ENCODE measurements around the gene PXDC1.

Gene PXDC1

GRCh38 chr6:3733321-3733925, 18.1 kb downstream of the PXDC1 start:
- peaks cover 31% of the 10 kb centered on the region for H3K27me3 ChIP-seq
- DNase-seq = no peak
- H3K4me3 ChIP-seq (ENCODE audit: low read depth, low read length) = no peak overlapping the region
- H3K4me1 ChIP-seq = no peaks in the 10 kb centered on the region
- TF ChIP-seq, protein P1, sequence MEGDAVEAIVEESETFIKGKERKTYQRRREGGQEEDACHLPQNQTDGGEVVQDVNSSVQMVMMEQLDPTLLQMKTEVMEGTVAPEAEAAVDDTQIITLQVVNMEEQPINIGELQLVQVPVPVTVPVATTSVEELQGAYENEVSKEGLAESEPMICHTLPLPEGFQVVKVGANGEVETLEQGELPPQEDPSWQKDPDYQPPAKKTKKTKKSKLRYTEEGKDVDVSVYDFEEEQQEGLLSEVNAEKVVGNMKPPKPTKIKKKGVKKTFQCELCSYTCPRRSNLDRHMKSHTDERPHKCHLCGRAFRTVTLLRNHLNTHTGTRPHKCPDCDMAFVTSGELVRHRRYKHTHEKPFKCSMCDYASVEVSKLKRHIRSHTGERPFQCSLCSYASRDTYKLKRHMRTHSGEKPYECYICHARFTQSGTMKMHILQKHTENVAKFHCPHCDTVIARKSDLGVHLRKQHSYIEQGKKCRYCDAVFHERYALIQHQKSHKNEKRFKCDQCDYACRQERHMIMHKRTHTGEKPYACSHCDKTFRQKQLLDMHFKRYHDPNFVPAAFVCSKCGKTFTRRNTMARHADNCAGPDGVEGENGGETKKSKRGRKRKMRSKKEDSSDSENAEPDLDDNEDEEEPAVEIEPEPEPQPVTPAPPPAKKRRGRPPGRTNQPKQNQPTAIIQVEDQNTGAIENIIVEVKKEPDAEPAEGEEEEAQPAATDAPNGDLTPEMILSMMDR (IDR thresholded peaks at IDR 0.05; ENCODE audit: low read depth, low read length) = no peak
- peaks cover 4% of the 10 kb centered on the region; the same call in 1 of the 2 replicates for H3K9me3 ChIP-seq
- no peaks in the 10 kb centered on the region for H3K36me3 ChIP-seq

DNA sequence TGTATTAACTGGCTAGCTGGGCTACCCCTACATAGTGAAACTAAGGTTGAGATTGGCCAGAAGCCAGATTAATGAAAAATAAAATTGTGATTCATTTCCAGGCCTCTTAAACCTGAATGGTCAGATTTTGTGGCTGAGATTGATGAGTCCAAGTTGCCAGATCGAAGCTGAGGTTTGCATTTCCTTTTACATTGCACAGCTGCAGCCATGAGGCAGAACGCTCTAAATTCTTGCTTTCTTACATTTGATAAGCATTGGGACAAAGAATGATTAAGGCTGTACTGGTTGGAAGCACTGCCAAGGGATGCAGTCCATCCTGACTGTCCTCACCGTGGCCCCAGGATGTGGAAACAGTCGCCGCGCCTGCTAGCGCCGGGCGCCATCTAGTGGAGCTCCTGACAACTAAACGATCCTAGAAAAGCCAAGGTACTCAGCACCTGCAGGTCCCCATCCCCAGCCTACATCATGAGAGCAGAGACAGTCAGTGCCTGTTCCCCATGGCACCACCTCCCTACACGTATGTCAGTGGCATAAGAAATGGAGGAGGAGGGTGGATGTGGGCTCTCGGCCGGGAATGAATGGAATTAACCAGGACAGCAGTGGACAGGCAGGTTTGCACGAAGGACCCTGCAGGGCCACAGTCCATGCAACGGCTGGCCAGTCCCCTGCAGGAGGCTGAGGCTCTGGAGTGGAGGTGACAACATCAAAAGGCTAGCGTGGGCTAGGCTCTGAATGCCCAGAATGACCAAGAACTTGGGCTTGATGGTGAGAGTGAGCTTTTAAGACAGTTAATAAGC, 19.0 kb downstream of the PXDC1 start:
- peaks cover 39% of the 10 kb centered on the region for H3K27me3 ChIP-seq
- TF ChIP-seq, protein P1 (IDR thresholded peaks at IDR 0.05; ENCODE audit: low read depth, low read length) = peak; percentile 93
- H3K4me1 ChIP-seq = no peaks in the 10 kb centered on the region
- DNase-seq = peak; percentile 76
- no peaks in the 10 kb centered on the region for H3K36me3 ChIP-seq
- H3K9me3 ChIP-seq = peaks cover 4% of the 10 kb centered on the region; the same call in 1 of the 2 replicates
- H3K4me3 ChIP-seq (ENCODE audit: low read depth, low read length) = no peak overlapping the region

GRCh38 chr6:3731700-3732099, 19.8 kb downstream of the PXDC1 start:
- Histone ChIP-seq H3K4me1 (no peaks in the 10 kb centered on the region), H3K36me3 (no peaks in the 10 kb centered on the region), H3K4me3 (ENCODE audit: low read depth, low read length) (no peak overlapping the region), H3K9me3 (peaks cover 4% of the 10 kb centered on the region; the same call in 1 of the 2 replicates), H3K27me3 (peaks cover 40% of the 10 kb centered on the region)
- TF ChIP-seq, protein P1 (IDR thresholded peaks at IDR 0.05; ENCODE audit: low read depth, low read length) = no peak
- no peak for DNase-seq

DNA sequence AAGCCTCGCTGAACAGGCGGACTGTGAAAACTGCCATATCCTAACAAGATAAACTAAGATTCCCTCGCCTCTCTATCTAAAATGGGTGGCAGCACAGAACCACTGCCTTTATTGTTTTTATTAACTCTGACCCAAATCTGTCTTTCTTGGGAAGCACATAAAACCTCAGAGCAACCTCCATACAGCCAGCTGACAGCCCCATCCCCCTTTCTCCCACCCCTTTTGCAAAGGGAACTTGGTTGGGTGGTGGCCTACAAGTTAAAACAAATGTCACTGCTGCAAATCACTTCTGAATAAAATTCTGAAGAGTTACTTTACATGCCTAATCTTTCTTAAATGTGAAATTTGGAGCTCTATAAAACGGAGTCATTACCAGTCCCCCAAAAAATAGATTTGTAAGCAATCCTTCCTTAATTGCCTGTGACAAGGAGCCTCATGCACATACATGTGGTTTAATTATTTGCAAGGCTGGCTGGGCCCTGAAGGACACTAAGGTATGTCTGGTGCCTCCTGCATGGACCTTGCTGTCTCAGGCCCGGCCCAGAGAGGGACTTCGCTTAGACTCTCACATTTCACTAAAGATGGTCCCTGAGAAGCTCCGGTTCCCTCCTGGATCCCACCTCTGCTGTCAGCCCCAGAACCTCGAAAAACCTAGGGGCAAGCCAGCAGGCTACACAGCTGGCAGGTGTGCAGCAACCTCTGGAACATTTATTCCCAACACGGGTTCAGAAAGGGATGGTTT, 21.7 kb downstream of the PXDC1 start:
- DNase-seq = no peak
- Histone ChIP-seq H3K4me1 (no peaks in the 10 kb centered on the region), H3K27me3 (peaks cover 40% of the 10 kb centered on the region), H3K9me3 (no peaks in the 10 kb centered on the region), H3K36me3 (no peaks in the 10 kb centered on the region), H3K4me3 (ENCODE audit: low read depth, low read length) (no peak overlapping the region)
- TF ChIP-seq, protein P1 (IDR thresholded peaks at IDR 0.05; ENCODE audit: low read depth, low read length) = no peak

DNA sequence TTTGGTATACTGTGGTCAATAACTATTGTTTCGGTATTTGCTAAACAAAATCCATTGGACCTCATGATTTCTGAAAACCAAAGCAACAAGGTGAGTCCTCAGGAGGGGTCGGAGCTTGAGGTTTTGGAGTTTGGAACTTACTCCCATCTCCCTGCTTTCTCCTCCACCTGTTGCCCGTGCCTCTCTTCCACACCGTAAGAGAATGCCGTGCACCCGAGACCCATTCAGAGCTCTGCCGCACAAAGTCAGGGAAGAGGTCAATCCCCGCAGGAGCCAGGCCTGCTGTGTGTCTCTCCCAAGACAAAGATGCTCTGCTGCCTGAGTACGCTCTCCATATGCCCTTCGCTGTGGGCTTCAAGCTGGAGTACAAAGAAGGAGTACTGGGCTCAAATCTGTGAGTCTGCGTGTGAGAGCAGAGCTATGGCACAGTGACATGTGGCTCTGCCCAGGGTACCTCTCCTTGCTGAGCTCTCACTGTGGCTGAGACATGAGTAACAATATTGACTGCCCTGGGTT, 23.9 kb downstream of the PXDC1 start:
- Histone ChIP-seq H3K4me3 (ENCODE audit: low read depth, low read length) (no peak overlapping the region), H3K9me3 (no peaks in the 10 kb centered on the region), H3K4me1 (no peaks in the 10 kb centered on the region), H3K27me3 (peaks cover 40% of the 10 kb centered on the region), H3K36me3 (no peaks in the 10 kb centered on the region)
- TF ChIP-seq, protein P1 (IDR thresholded peaks at IDR 0.05; ENCODE audit: low read depth, low read length) = no peak
- no peak for DNase-seq

Measured in BE2C (cell line).